Measurements from ENCODE around the gene VIPR2. TPM values are rescaled to one million over a fixed set of nuclear protein-coding genes. Genes with fewer than 3 reads are reported as not detected.

Gene VIPR2
- total and polyA plus RNA-seq, 2 of the 13 experiments (the other 11 are each of a cell fraction or from before 2014, with no cell fraction given) = not detected

- Histone ChIP-seq H3K4me2 (ENCODE audit: low read depth, low read length) (peak overlapping the region; percentile 10; the same call in 1 of the 2 replicates), H3K79me2 (ENCODE audit: insufficient read depth, low read length) (no peaks in the 10 kb centered on the region), H3K4me3 (replicated peaks in 1 of 3; ENCODE audit: insufficient read depth in 1 of 3, low read depth in 2 of 3, low read length in 3 of 3) (no peak overlapping the region), H3K27ac (ENCODE audit: extremely low read length, insufficient read depth, low read length) (no peak overlapping the region), H3K9me3 (ENCODE audit: low read length) (peaks cover 9% of the 10 kb centered on the region), H3K36me3 (replicated peaks in 1 of 2; ENCODE audit: control insufficient read depth in 1 of 2, insufficient read depth in 2 of 2, low read length in 2 of 2) (no peaks in the 10 kb centered on the region), H3K4me1 (ENCODE audit: insufficient read depth, low read length) (peaks cover 36% of the 10 kb centered on the region), H4K20me1 (ENCODE audit: insufficient read depth, low read length) (no peaks in the 10 kb centered on the region), H3K27me3 (ENCODE audit: control insufficient read depth in 1 of 2, insufficient read depth in 2 of 2, low read length in 2 of 2) (peaks cover 0 to 5% of the 10 kb centered on the region in 2 experiments; a peak in 1 of 5 replicates), H2AFZ (ENCODE audit: low read length) (no peak overlapping the region), H3K9ac (ENCODE audit: insufficient read depth, low read depth, low read length) (no peak overlapping the region)
- TF ChIP-seq ZBTB8A (CRISPR knock-in tag; IDR thresholded peaks at IDR 0.05; ENCODE audit: borderline replicate concordance, low read depth) (no peak), ZBTB33 (CRISPR knock-in tag; IDR thresholded peaks at IDR 0.05) (peak; percentile 80; the same call in 1 of the 2 replicates)
- BruUV-seq (replicated peaks) = no TSS peak
- FAIRE-seq (no peak), DNase-seq (ENCODE audit: low spot score) (no peak), ATAC-seq (no peak)
- ChIA-PET CTCF (ENCODE audit: low intra/inter-chr PET ratio, low total read pairs) (no interaction called here), POLR2A (no interaction called here)
- WGBS (ENCODE audit: low lambda C conversion rate) = 42% methylated on average over 12 of the region's 18 CpGs
- intact Hi-C loops (cut with micrococcal nuclease; ENCODE audit: unreplicated experiment) (loop anchor here (5.0 kb wide), 2 partner anchors 162 to 197 kb away; no protein-coding TSS in a partner anchor), in situ Hi-C loops (cut with HindIII; ENCODE audit: extremely low pct_ligation_motif_present, low pct_unique_long_range_greater_than_20kb) (loop anchor here (5.0 kb wide), 2 partner anchors 87 to 282 kb away; no protein-coding TSS in a partner anchor)
These were observed 165.6 kb downstream of the VIPR2 start for GRCh38 chr7:158979023-158979529.
